Measurements from ENCODE around the gene SIRT2. TPM values are rescaled to one million over a fixed set of nuclear protein-coding genes. Genes with fewer than 3 reads are reported as not detected.

Gene SIRT2
- total and polyA plus RNA-seq, 2 donors (not counting 1 experiment from before 2014, with no cell fraction given), result 42.4 to 65.9 TPM

GRCh38 chr19:38851622-38852230 lies 47.7 kb downstream of the SIRT2 start:
- Histone ChIP-seq H3K4me1 (ENCODE audit: control insufficient read depth in 2 of 2, insufficient read depth in 2 of 2, low read length in 2 of 2) (peaks cover 37 to 53% of the 10 kb centered on the region in 2 donors), H3K27me3 (replicated peaks in 1 of 4; ENCODE audit: control extremely low read depth in 1 of 4, control insufficient read depth in 3 of 4, insufficient read depth in 4 of 4, low read length in 3 of 4) (no peaks in the 10 kb centered on the region), H4K20me1 (ENCODE audit: control insufficient read depth, insufficient read depth, low read length, poor library complexity, severe bottlenecking) (peaks cover 25% of the 10 kb centered on the region), H3K4me2 (replicated peaks; ENCODE audit: low read depth, low read length, poor library complexity, severe bottlenecking) (peak overlapping the region; percentile 92), H3K4me3 (ENCODE audit: control extremely low read depth in 1 of 5, extremely low read depth in 1 of 5, insufficient read depth in 1 of 5, low read depth in 2 of 5, low read length in 4 of 5) (peak overlapping the region; percentile 34 to 93 (median 83)), H3K27ac (ENCODE audit: low read length in 2 of 2) (peak overlapping the region; percentile 95 to 96), H2AFZ (ENCODE audit: insufficient read depth, low read depth, low read length, poor library complexity, severe bottlenecking) (peak overlapping the region; percentile 64), H3K9ac (ENCODE audit: low read length) (peak overlapping the region; percentile 77), H3K79me2 (ENCODE audit: control insufficient read depth, insufficient read depth, low read length) (peaks cover 23% of the 10 kb centered on the region), H3K9me3 (ENCODE audit: control extremely low read depth in 1 of 3, control insufficient read depth in 2 of 3, insufficient read depth in 1 of 3, low read length in 2 of 3) (peaks cover 0 to 7% (median 0%) of the 10 kb centered on the region in 3 donors), H3K36me3 (replicated peaks in 1 of 2; ENCODE audit: control extremely low read depth in 1 of 2, control insufficient read depth in 1 of 2, extremely low read depth in 1 of 2, insufficient read depth in 2 of 2, low read length in 1 of 2) (peaks cover 6 to 21% of the 10 kb centered on the region in 2 experiments)
- peaks cover 53% of the 10 kb centered on the region for H3K4me1 Mint-ChIP-seq
- POLR2A ChIA-PET, result interaction anchor here (0.5 to 8.7 kb wide), 10 partner anchors 9 to 1108 kb away, joined by 3 to 237 read pairs (median 6); partner anchors contain the start of genes ECH1, NFKBIB, RINL and SIRT2
- intact Hi-C loops (cut with micrococcal nuclease), result loop anchor here (1.0 to 5.0 kb wide), 2 partner anchors 36 to 204 kb away; partner anchors contain the start of gene ACTN4
- peak; percentile 95 for DNase-seq
- no peak for TF ChIP-seq EZH2 (IDR thresholded peaks at IDR 0.05; ENCODE audit: borderline replicate concordance, insufficient read depth, low read depth, low read length, poor library complexity, severe bottlenecking)
- TF ChIP-seq CTCF (IDR thresholded peaks at IDR 0.05), result no peak
- peak; percentile 25 for ATAC-seq (ENCODE audit: low read depth)
- WGBS (ENCODE audit: insufficient coverage), result under 1% methylated on average over 44 of the region's 67 CpGs
- H3K4me3 Mint-ChIP-seq, result peak overlapping the region; percentile 100
- no peaks in the 10 kb centered on the region for H3K9me3 Mint-ChIP-seq (ENCODE audit: insufficient read depth)
- CTCF ChIA-PET, result interaction anchor here (1.0 to 4.6 kb wide), 8 partner anchors 9 to 79 kb away, joined by 3 to 62 read pairs (median 13); partner anchors contain the start of genes ECH1, MRPS12, RINL and SARS2
- H3K27me3 Mint-ChIP-seq, result no peaks in the 10 kb centered on the region
- H3K27ac Mint-ChIP-seq, result peak overlapping the region; percentile 99
